HepG2 (cell line): ENCODE results near the gene TXNDC11. TPM values are rescaled to one million over a fixed set of nuclear protein-coding genes. Genes with fewer than 3 reads are reported as not detected.

Experiments used
- KMT2A ChIP-seq: sonication (generic); formaldehyde crosslinking; IDR thresholded peaks from 2 replicates; pipeline ENCODE4 v1.4.0; 2020; ENCODE audit warnings: missing genetic modification reagents
- SCMH1 ChIP-seq: sonication (generic); formaldehyde crosslinking; IDR thresholded peaks from 2 replicates; pipeline ENCODE4 v1.9.0; 2021; ENCODE audit warnings: missing genetic modification reagents, mild to moderate bottlenecking, borderline replicate concordance
- ZBTB3 ChIP-seq: sonication (generic); formaldehyde crosslinking; IDR thresholded peaks from 2 replicates; pipeline ENCODE4 v1.4.0; 2020; ENCODE audit warnings: low read depth, mild to moderate bottlenecking, moderate library complexity, missing genetic modification reagents, borderline replicate concordance
- ZNF318 ChIP-seq: sonication (generic); formaldehyde crosslinking; IDR thresholded peaks from 2 replicates; pipeline ENCODE4 v1.4.0; 2020; ENCODE audit warnings: mild to moderate bottlenecking, missing genetic modification reagents
- ZNF607 ChIP-seq: sonication (generic); formaldehyde crosslinking; IDR thresholded peaks from 2 replicates; pipeline ENCODE4 v1.5.1; 2020; ENCODE audit warnings: missing genetic modification reagents, mild to moderate bottlenecking, borderline replicate concordance
- polyA plus RNA-seq, 8 experiments: library from polyadenylated mRNA; depleted of rRNA in 3 of 8; stranded (reverse) in 7 of 8; unstranded in 1 of 8; fragments of >200 nt; fragmentation: Illumina TruSeq in 4 of 8; extraction: Trizol in 4 of 8; gene quantifications; 2 replicates each; pipeline versions ENCODE4 v1.2.1 to v1.2.3, GENCODE V29; 2011 to 2016; ENCODE audit warnings: low read depth in 4 of 8, missing spikeins in 1 of 8, mixed read lengths in 1 of 8; ENCODE audit not compliant: insufficient read depth in 1 of 8
- total RNA-seq, 5 experiments: library from RNA; depleted of rRNA; stranded (reverse); fragments of >200 nt; fragmentation: Illumina TruSeq; extraction: Trizol; gene quantifications; 2 replicates each; pipeline ENCODE4 v1.2.3, GENCODE V29; 2016; ENCODE audit warnings: low read depth in 1 of 5
- TF ChIP-seq, protein P1 (sequence below): fragments of 450-650 bp; IDR thresholded peaks from 2 replicates; pipeline ENCODE4 v1.6.1; 2017

TXNDC11 gene
- total and polyA plus RNA-seq, 2 of the 13 experiments (the other 11 are each of a cell fraction or from before 2014, with no cell fraction given) = 74.9 to 123 TPM

GRCh38 chr16:11759997-11760396, 17.3 kb upstream of the TXNDC11 start (continued):
- TF ChIP-seq ZBTB3 (CRISPR knock-in tag) (no peak), ZNF318 (no peak), KMT2A (CRISPR knock-in tag) (no peak), SCMH1 (no peak), ZNF607 (CRISPR knock-in tag) (no peak)
- TF ChIP-seq, protein P1, sequence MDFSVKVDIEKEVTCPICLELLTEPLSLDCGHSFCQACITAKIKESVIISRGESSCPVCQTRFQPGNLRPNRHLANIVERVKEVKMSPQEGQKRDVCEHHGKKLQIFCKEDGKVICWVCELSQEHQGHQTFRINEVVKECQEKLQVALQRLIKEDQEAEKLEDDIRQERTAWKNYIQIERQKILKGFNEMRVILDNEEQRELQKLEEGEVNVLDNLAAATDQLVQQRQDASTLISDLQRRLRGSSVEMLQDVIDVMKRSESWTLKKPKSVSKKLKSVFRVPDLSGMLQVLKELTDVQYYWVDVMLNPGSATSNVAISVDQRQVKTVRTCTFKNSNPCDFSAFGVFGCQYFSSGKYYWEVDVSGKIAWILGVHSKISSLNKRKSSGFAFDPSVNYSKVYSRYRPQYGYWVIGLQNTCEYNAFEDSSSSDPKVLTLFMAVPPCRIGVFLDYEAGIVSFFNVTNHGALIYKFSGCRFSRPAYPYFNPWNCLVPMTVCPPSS = no peak
